GM13976 (cell line): Measurements from ENCODE around the gene WFIKKN1.

Experiments used
- DNase-seq: peaks from one replicate; pipeline ENCODE4 v3.0.0; 2012; ENCODE audit warnings: low spot score
- in situ Hi-C: fragments of 300-500 bp; cut with MboI; formaldehyde crosslinking; loops from one replicate; pipeline ENCODE4 v1.12.0; 2022; ENCODE audit warnings: low sequenced_read_pairs, mixed read lengths, inconsistent platforms; ENCODE audit not compliant: unreplicated experiment
- TF ChIP-seq, protein P1 (sequence below): IDR thresholded peaks from 2 replicates; pipeline ENCODE4 v1.5.1; 2012; ENCODE audit warnings: borderline replicate concordance, mild to moderate bottlenecking; ENCODE audit not compliant: insufficient read depth; ENCODE audit errors: extremely low read depth, missing control alignments, control extremely low read depth

WFIKKN1 gene

DNA sequence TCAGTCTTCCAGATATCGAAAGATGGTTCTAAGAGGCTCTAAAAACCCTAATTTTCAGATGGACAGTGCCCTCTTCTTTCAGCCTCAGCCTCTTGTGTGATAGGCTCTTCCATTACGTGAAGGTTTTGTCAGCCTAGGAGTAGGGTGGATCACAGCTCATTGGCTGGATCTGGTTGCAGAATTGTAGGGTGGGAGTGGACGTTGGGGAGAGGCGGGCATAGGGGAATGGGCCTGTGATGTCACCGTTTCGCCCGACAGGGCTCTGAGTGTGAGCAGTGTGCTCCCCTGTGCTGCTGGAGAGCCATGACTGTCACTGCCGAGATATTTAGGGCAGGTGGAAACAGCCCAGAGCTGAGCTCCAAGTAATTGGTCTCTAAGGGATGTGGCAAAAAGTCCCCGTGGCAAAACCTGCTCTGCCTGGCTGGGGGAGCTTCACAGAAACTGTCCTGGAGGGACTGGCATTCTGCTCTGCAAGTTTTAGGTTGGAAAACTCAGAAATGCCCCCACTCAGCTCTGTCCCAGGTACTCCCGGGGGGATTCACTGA lies 6.2 kb upstream of the WFIKKN1 start:
- TF ChIP-seq, protein P1, sequence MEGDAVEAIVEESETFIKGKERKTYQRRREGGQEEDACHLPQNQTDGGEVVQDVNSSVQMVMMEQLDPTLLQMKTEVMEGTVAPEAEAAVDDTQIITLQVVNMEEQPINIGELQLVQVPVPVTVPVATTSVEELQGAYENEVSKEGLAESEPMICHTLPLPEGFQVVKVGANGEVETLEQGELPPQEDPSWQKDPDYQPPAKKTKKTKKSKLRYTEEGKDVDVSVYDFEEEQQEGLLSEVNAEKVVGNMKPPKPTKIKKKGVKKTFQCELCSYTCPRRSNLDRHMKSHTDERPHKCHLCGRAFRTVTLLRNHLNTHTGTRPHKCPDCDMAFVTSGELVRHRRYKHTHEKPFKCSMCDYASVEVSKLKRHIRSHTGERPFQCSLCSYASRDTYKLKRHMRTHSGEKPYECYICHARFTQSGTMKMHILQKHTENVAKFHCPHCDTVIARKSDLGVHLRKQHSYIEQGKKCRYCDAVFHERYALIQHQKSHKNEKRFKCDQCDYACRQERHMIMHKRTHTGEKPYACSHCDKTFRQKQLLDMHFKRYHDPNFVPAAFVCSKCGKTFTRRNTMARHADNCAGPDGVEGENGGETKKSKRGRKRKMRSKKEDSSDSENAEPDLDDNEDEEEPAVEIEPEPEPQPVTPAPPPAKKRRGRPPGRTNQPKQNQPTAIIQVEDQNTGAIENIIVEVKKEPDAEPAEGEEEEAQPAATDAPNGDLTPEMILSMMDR = no peak
- in situ Hi-C loops = no loop called here
- no peak for DNase-seq

- DNase-seq = no peak
- in situ Hi-C loops = no loop called here
- TF ChIP-seq, protein P1 = no peak
Observed at GRCh38 chr16:625117-625976, 5.4 kb upstream of the WFIKKN1 start.

- TF ChIP-seq, protein P1 = no peak
- no peak for DNase-seq
- in situ Hi-C loops = no loop called here
Observed at GRCh38 chr16:625977-626765, 4.6 kb upstream of the WFIKKN1 start.

GRCh38 chr16:626787-627453 lies 3.9 kb upstream of the WFIKKN1 start:
- TF ChIP-seq, protein P1 = no peak
- DNase-seq = no peak
- in situ Hi-C loops = no loop called here

GRCh38 chr16:627454-628239 lies 3.1 kb upstream of the WFIKKN1 start:
- in situ Hi-C loops = no loop called here
- DNase-seq = no peak
- TF ChIP-seq, protein P1 = no peak

GRCh38 chr16:628321-629061 lies 2.3 kb upstream of the WFIKKN1 start:
- no peak for DNase-seq
- in situ Hi-C loops = no loop called here
- TF ChIP-seq, protein P1 = no peak
